Ovary (tissue), 9 donors: ENCODE data around the gene COL13A1. TPM values are rescaled to one million over a fixed set of nuclear protein-coding genes. Genes with fewer than 3 reads are reported as not detected.

Source experiments
- DNase-seq, 5 donors: peaks; one replicate each; pipeline ENCODE4 v3.0.0-alpha.2; 2019 to 2020
- H3K27ac ChIP-seq, 2 donors: fragments of 200-600 bp; one replicate each; pipeline versions ENCODE4 v1.5.1 to v1.8.0; 2019 to 2022
- H3K27me3 ChIP-seq: fragments of 200-600 bp; one replicate; pipeline ENCODE4 v1.8.0; 2022
- H3K36me3 ChIP-seq: fragments of 200-600 bp; sonication (generic); one replicate; pipeline ENCODE4 v1.5.1; 2019
- H3K4me1 ChIP-seq: one replicate; pipeline ENCODE4 v1.8.1; 2013; ENCODE audit warnings: mild to moderate bottlenecking, moderate library complexity; ENCODE audit not compliant: insufficient read depth
- H3K4me3 ChIP-seq: fragments of 200-600 bp; sonication (generic); one replicate; pipeline ENCODE4 v1.5.1; 2017
- H3K9me3 ChIP-seq, 2 donors: fragments of 200-600 bp in 1 of 2; sonication (generic) in 1 of 2; one replicate each; pipeline versions ENCODE4 v1.5.1 to v1.8.1; 2013 to 2019; ENCODE audit warnings: mild to moderate bottlenecking in 1 of 2, moderate library complexity in 1 of 2
- EP300 ChIP-seq: sonication (generic); formaldehyde crosslinking; IDR thresholded peaks from one replicate; pipeline ENCODE4 v1.6.1; 2017; ENCODE audit warnings: antibody characterized with exemption
- POLR2A ChIP-seq: fragments of 450-650 bp; IDR thresholded peaks from one replicate; pipeline ENCODE4 v1.6.1; 2017; ENCODE audit warnings: antibody characterized with exemption, mild to moderate bottlenecking, moderate library complexity
- WGBS, 3 donors: extraction: QIAGEN DNeasy Blood & Tissue Kit in 1 of 3; methylation state at CpG; one replicate each; pipeline versions ENCODE4 v1.1.5 to v1.1.7; 2013 to 2017; 5-methylcytosine and 5-hydroxymethylcytosine counted together
- intact Hi-C, 4 donors: fragments of 100-400 bp; cut with DNase I; formaldehyde crosslinking; loops; one replicate each; pipeline versions ENCODE4 v1.11.0 to v1.15.1; 2022 to 2023
- polyA plus RNA-seq, 2 donors: library from polyadenylated mRNA; stranded (reverse); fragments of 200-250 nt in 1 of 2; fragments of 350-450 nt in 1 of 2; fragmentation: Illumina TruSeq in 1 of 2; extraction: RNeasy Lipid Tissue Mini Kit (QIAGEN cat#74804) in 1 of 2; gene quantifications; one replicate each; pipeline ENCODE4 v1.2.3, GENCODE V29; 2013 to 2014
- total RNA-seq, 7 donors: library from RNA; depleted of rRNA in 2 of 7; stranded (reverse); fragments of >200 nt in 2 of 7; fragmentation: NEBNext Ultra II Directional in 3 of 7; extraction: Animal tissue kit (Norgen Biotek cat#: 25700) in 3 of 7; gene quantifications; one replicate each; pipeline versions ENCODE4 v1.1.0 to v1.2.4, GENCODE V29; 2016 to 2023
- TF ChIP-seq, protein P1 (sequence below), 3 donors: fragments of 450-650 bp in 2 of 3; fragments of 200-600 bp in 1 of 3; IDR thresholded peaks; one replicate each; pipeline versions ENCODE4 v1.5.1 to v1.8.0; 2016 to 2022; ENCODE audit warnings: antibody characterized with exemption in 3 of 3, mild to moderate bottlenecking in 1 of 3
- donor health status: DM: no; HTN: no; CAD: no; lungs with moderate emphysema.
- donor health status: DM: no; HTN: no; CAD: no.
- donor health status: Bipolar disorder and iron deficiency.
- donor health status: DM: yes; HTN: yes; CAD: no.
- donor health status: DM: no; HTN: no; CAD: no.
- donor health status: DM: yes; HTN: yes; CAD: no.

The COL13A1 gene
- total and polyA plus RNA-seq, 9 donors = 0.48 to 3.1 (median 1.1) TPM

GRCh38 chr10:69781576-69781975 lies 20.1 kb upstream of the COL13A1 start:
- intact Hi-C loops = loop anchor here in 1 of 4 donors (10.0 kb wide), 1 partner anchor 133 kb away; no protein-coding TSS in a partner anchor
- H3K36me3 ChIP-seq = no peaks in the 10 kb centered on the region
- WGBS, 3 donors = 38 to 77% (median 69%) methylated on average over 3 of the region's 3 CpGs

GRCh38 chr10:69783515-69783914 lies 18.2 kb upstream of the COL13A1 start:
- Histone ChIP-seq H3K27me3 (no peaks in the 10 kb centered on the region), H3K4me1 (no peaks in the 10 kb centered on the region), H3K9me3 (no peaks in the 10 kb centered on the region), H3K36me3 (no peaks in the 10 kb centered on the region), H3K27ac (no peak overlapping the region), H3K4me3 (no peak overlapping the region)
- WGBS, 3 donors = 37 to 63% (median 49%) methylated on average over 2 of the region's 2 CpGs
- TF ChIP-seq POLR2A (no peak), EP300 (no peak)
- TF ChIP-seq, protein P1, sequence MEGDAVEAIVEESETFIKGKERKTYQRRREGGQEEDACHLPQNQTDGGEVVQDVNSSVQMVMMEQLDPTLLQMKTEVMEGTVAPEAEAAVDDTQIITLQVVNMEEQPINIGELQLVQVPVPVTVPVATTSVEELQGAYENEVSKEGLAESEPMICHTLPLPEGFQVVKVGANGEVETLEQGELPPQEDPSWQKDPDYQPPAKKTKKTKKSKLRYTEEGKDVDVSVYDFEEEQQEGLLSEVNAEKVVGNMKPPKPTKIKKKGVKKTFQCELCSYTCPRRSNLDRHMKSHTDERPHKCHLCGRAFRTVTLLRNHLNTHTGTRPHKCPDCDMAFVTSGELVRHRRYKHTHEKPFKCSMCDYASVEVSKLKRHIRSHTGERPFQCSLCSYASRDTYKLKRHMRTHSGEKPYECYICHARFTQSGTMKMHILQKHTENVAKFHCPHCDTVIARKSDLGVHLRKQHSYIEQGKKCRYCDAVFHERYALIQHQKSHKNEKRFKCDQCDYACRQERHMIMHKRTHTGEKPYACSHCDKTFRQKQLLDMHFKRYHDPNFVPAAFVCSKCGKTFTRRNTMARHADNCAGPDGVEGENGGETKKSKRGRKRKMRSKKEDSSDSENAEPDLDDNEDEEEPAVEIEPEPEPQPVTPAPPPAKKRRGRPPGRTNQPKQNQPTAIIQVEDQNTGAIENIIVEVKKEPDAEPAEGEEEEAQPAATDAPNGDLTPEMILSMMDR (IDR thresholded peaks at IDR 0.05) = no peak
- DNase-seq = no peak
- intact Hi-C loops = loop anchor here in 1 of 4 donors (10.0 kb wide), 1 partner anchor 131 kb away; no protein-coding TSS in a partner anchor

More at GRCh38 chr10:69781576-69781975, 20.1 kb upstream of the COL13A1 start:
- Histone ChIP-seq H3K9me3 (no peaks in the 10 kb centered on the region), H3K4me3 (no peak overlapping the region), H3K27ac (no peak overlapping the region), H3K27me3 (no peaks in the 10 kb centered on the region), H3K4me1 (no peaks in the 10 kb centered on the region)
- DNase-seq = no peak
- TF ChIP-seq EP300 (no peak), POLR2A (no peak)
- TF ChIP-seq, protein P1 (IDR thresholded peaks at IDR 0.05) = no peak

GRCh38 chr10:69786791-69787190 lies 14.9 kb upstream of the COL13A1 start:
- Histone ChIP-seq H3K9me3 (no peaks in the 10 kb centered on the region), H3K36me3 (no peaks in the 10 kb centered on the region), H3K27ac (no peak overlapping the region), H3K4me3 (no peak overlapping the region), H3K4me1 (no peaks in the 10 kb centered on the region), H3K27me3 (no peaks in the 10 kb centered on the region)
- TF ChIP-seq EP300 = no peak
- TF ChIP-seq, protein P1 (IDR thresholded peaks at IDR 0.05) = no peak
- no peak for TF ChIP-seq POLR2A
- intact Hi-C loops = loop anchor here in 1 of 4 donors (10.0 kb wide), 1 partner anchor 128 kb away; no protein-coding TSS in a partner anchor
- WGBS, 3 donors = 31 to 78% (median 77%) methylated on average over 1 of the region's 1 CpG
- no peak for DNase-seq

- intact Hi-C loops = loop anchor here in 1 of 4 donors (10.0 kb wide), 1 partner anchor 127 kb away; no protein-coding TSS in a partner anchor
- TF ChIP-seq EP300 (no peak), POLR2A (no peak)
- TF ChIP-seq, protein P1 (IDR thresholded peaks at IDR 0.05) = no peak
Observed at GRCh38 chr10:69787681-69788080, 14.0 kb upstream of the COL13A1 start.

More at GRCh38 chr10:69787681-69788080, 14.0 kb upstream of the COL13A1 start:
- H3K9me3 ChIP-seq = no peaks in the 10 kb centered on the region
- no peak overlapping the region for H3K27ac ChIP-seq
- no peaks in the 10 kb centered on the region for H3K36me3 ChIP-seq
- no peak for DNase-seq
- H3K4me1 ChIP-seq = no peaks in the 10 kb centered on the region
- no peak overlapping the region for H3K4me3 ChIP-seq
- 81 to 92% (median 84%) methylated on average over 6 of the region's 6 CpGs for WGBS, 3 donors
- H3K27me3 ChIP-seq = no peaks in the 10 kb centered on the region
